DOHH2 (cell line): ENCODE measurements around the gene CAMTA1.

Experiments
- CTCF ChIP-seq: fragments of 200-600 bp; sonication (generic); IDR thresholded peaks from one replicate; pipeline ENCODE4 v1.5.1; 2014; ENCODE audit warnings: antibody characterized with exemption, mild to moderate bottlenecking, low read depth, low read length; ENCODE audit not compliant: poor library complexity, severe bottlenecking
- EZH2phosphoT487 ChIP-seq: fragments of 200-600 bp; sonication (generic); IDR thresholded peaks from 2 replicates; pipeline ENCODE4 v1.6.1; 2017; ENCODE audit warnings: borderline replicate concordance, mild to moderate bottlenecking, antibody characterized with exemption, low read length, moderate library complexity, mixed read lengths

GRCh38 chr1:7442036-7442435 is 656.8 kb downstream of the CAMTA1 start:
- no peak for TF ChIP-seq CTCF
- no peak for TF ChIP-seq EZH2phosphoT487
